Mesenchymal stem cell (in vitro differentiated cells and primary cell): ENCODE measurements around the gene CELF2.
"Not testable (repeated sequence)": the region's sequence is repeated elsewhere in the genome, so short reads cannot be mapped to it uniquely, and the experiment has no call there.

ENCODE experiments used
- DNase-seq: peaks from one replicate; pipeline ENCODE4 v3.0.0-alpha.2; 2013
- H2AFZ ChIP-seq: one replicate; pipeline ENCODE4 v1.6.1; 2013; ENCODE audit warnings: low read depth, mild to moderate bottlenecking, control low read depth, inconsistent platforms, low read length, moderate library complexity
- H2AK5ac ChIP-seq: 2 replicates; pipeline ENCODE4 v1.6.1; 2013; ENCODE audit warnings: low read length, moderate library complexity, mild to moderate bottlenecking, inconsistent platforms; ENCODE audit not compliant: severe bottlenecking
- H2BK120ac ChIP-seq: one replicate; pipeline ENCODE4 v1.6.1; 2013; ENCODE audit warnings: low read depth, mild to moderate bottlenecking, inconsistent platforms, low read length, moderate library complexity
- H2BK12ac ChIP-seq, 2 experiments: one replicate each; pipeline ENCODE4 v1.6.1; 2013; ENCODE audit warnings: inconsistent platforms in 2 of 2, low read length in 2 of 2, mild to moderate bottlenecking in 2 of 2, moderate library complexity in 2 of 2, control low read depth in 1 of 2
- H2BK15ac ChIP-seq: one replicate; pipeline ENCODE4 v1.6.1; 2013; ENCODE audit warnings: mild to moderate bottlenecking, low read depth, inconsistent platforms; ENCODE audit not compliant: poor library complexity, severe bottlenecking
- H2BK5ac ChIP-seq: 2 replicates; pipeline ENCODE4 v1.6.1; 2013; ENCODE audit warnings: low read depth, mild to moderate bottlenecking, low read length, control low read depth, inconsistent platforms; ENCODE audit not compliant: poor library complexity, severe bottlenecking
- H3K14ac ChIP-seq, 2 experiments: one replicate each; pipeline ENCODE4 v1.6.1; 2013; ENCODE audit warnings: inconsistent platforms in 2 of 2, low read length in 2 of 2, control low read depth in 1 of 2, mild to moderate bottlenecking in 1 of 2, moderate library complexity in 1 of 2
- H3K18ac ChIP-seq, 2 experiments: one replicate each; pipeline ENCODE4 v1.6.1; 2013; ENCODE audit warnings: inconsistent platforms in 2 of 2, low read length in 2 of 2, control low read depth in 1 of 2, low read depth in 1 of 2, mild to moderate bottlenecking in 1 of 2
- H3K23ac ChIP-seq, 2 experiments: one replicate each; pipeline ENCODE4 v1.6.1; 2013; ENCODE audit warnings: inconsistent platforms in 2 of 2, low read length in 2 of 2, mild to moderate bottlenecking in 2 of 2, moderate library complexity in 2 of 2, control low read depth in 1 of 2
- H3K27ac ChIP-seq: 2 replicates; pipeline ENCODE4 v1.5.1; 2013; ENCODE audit warnings: mild to moderate bottlenecking, moderate library complexity, low read length, control low read depth, inconsistent platforms; ENCODE audit not compliant: poor library complexity, severe bottlenecking
- H3K27me3 ChIP-seq, 2 experiments: 2 replicates each; pipeline versions ENCODE4 v1.6.1 to v1.7.0; 2013; ENCODE audit warnings: low read length in 2 of 2, mild to moderate bottlenecking in 2 of 2, moderate library complexity in 2 of 2, control low read depth in 1 of 2, inconsistent platforms in 1 of 2; ENCODE audit not compliant: control insufficient read depth in 1 of 2, insufficient read depth in 1 of 2
- H3K36me3 ChIP-seq, 2 experiments: 2 replicates each; pipeline versions ENCODE4 v1.6.1 to v1.7.0; 2013; ENCODE audit warnings: low read length in 2 of 2, control low read depth in 1 of 2, inconsistent platforms in 1 of 2, low read depth in 1 of 2, mild to moderate bottlenecking in 1 of 2; ENCODE audit not compliant: insufficient read depth in 2 of 2, control insufficient read depth in 1 of 2
- H3K4ac ChIP-seq, 2 experiments: one replicate each; pipeline ENCODE4 v1.6.1; 2013; ENCODE audit warnings: inconsistent platforms in 2 of 2, low read length in 2 of 2, mild to moderate bottlenecking in 2 of 2, moderate library complexity in 2 of 2, control low read depth in 1 of 2, low read depth in 1 of 2
- H3K4me1 ChIP-seq: 2 replicates; pipeline ENCODE4 v1.6.1; 2013; ENCODE audit warnings: low read depth, low read length, control low read depth; ENCODE audit not compliant: control insufficient read depth, insufficient read depth
- H3K4me2 ChIP-seq: 2 replicates; pipeline ENCODE4 v1.6.1; 2013; ENCODE audit warnings: low read length, mild to moderate bottlenecking, inconsistent platforms; ENCODE audit not compliant: poor library complexity, severe bottlenecking
- H3K4me3 ChIP-seq, 2 experiments: 2 replicates each; pipeline versions ENCODE4 v1.5.1 to v1.7.0; 2013; ENCODE audit warnings: low read length in 2 of 2, mild to moderate bottlenecking in 2 of 2, control low read depth in 1 of 2, low read depth in 1 of 2; ENCODE audit not compliant: insufficient read depth in 1 of 2
- H3K79me1 ChIP-seq: replicated peaks from 2 replicates; pipeline ENCODE4 v1.6.1; 2013; ENCODE audit warnings: mild to moderate bottlenecking, control low read depth, low read length, inconsistent platforms; ENCODE audit not compliant: poor library complexity, severe bottlenecking
- H3K9ac ChIP-seq: 2 replicates; pipeline ENCODE4 v1.7.0; 2013; ENCODE audit warnings: mild to moderate bottlenecking, low read length, moderate library complexity
- H3K9me3 ChIP-seq: 2 replicates; pipeline ENCODE4 v1.7.0; 2013; ENCODE audit warnings: mild to moderate bottlenecking, low read length; ENCODE audit not compliant: control insufficient read depth
- H4K8ac ChIP-seq: one replicate; pipeline ENCODE4 v1.6.1; 2013; ENCODE audit warnings: inconsistent platforms, mild to moderate bottlenecking, low read length, moderate library complexity
- H4K91ac ChIP-seq: one replicate; pipeline ENCODE4 v1.6.1; 2013; ENCODE audit warnings: mild to moderate bottlenecking, low read length, inconsistent platforms
- WGBS: methylation state at CpG from one replicate; pipeline ENCODE4 v1.1.7; 2013; ENCODE audit warnings: mixed read lengths; 5-methylcytosine and 5-hydroxymethylcytosine counted together

Gene CELF2

GRCh38 chr10:11347580-11347979 is 329.9 kb downstream of the CELF2 start:
- H3K36me3 ChIP-seq, H2BK120ac ChIP-seq, H2AFZ ChIP-seq, H3K14ac ChIP-seq, H3K4ac ChIP-seq, H4K91ac ChIP-seq, H2AK5ac ChIP-seq, H2BK12ac ChIP-seq, H3K18ac ChIP-seq, H3K23ac ChIP-seq, H3K4me2 ChIP-seq, H3K27ac ChIP-seq, H3K9me3 ChIP-seq, H3K79me1 ChIP-seq, DNase-seq, H3K4me1 ChIP-seq, H4K8ac ChIP-seq, H2BK5ac ChIP-seq, H3K4me3 ChIP-seq, H3K9ac ChIP-seq, H2BK15ac ChIP-seq: not testable (repeated sequence)
- 60% methylated on average over 2 of the region's 5 CpGs for WGBS
- H3K27me3 ChIP-seq: peaks cover 7 to 13% of the 10 kb centered on the region in 2 experiments

DNA sequence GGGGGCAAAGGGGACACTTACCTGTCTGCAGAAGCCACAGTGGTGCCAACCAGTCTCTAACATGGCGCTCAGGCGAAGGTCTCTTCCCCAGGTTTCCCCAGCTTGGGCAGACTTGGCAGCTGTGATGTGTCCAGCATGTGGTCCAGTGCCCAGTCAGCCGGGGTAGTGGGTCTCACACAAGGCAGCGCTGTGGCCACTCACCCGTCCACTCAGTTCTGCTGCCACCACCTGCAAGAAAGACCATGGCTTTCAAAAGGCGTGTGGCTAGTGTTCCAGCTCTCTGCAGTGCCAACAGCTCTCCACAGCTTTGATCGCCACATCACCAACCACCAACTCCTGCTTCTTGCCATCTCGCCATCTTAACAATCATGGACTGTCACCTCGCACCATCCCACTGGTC is 334.1 kb downstream of the CELF2 start:
- Histone ChIP-seq H3K9ac (no peak overlapping the region), H3K27me3 (peaks cover 0 to 13% of the 10 kb centered on the region in 2 experiments), H3K18ac (no peak overlapping the region), H3K9me3 (no peaks in the 10 kb centered on the region), H3K27ac (no peak overlapping the region), H3K23ac (no peak overlapping the region), H4K8ac (no peak overlapping the region), H2AFZ (no peak overlapping the region), H2BK120ac (no peak overlapping the region), H3K36me3 (no peaks in the 10 kb centered on the region), H3K79me1 (no peaks in the 10 kb centered on the region), H3K4me3 (no peak overlapping the region), H3K14ac (no peak overlapping the region), H2BK5ac (no peak overlapping the region), H2BK12ac (no peak overlapping the region), H4K91ac (no peak overlapping the region), H2AK5ac (no peak overlapping the region), H3K4ac (no peak overlapping the region), H2BK15ac (no peak overlapping the region), H3K4me1 (no peaks in the 10 kb centered on the region), H3K4me2 (no peak overlapping the region)
- no peak for DNase-seq
- 92% methylated on average over 9 of the region's 9 CpGs for WGBS

GRCh38 chr10:11353006-11353896 is 335.6 kb downstream of the CELF2 start:
- no peak overlapping the region for H3K18ac ChIP-seq
- no peak overlapping the region for H3K14ac ChIP-seq
- no peak overlapping the region for H3K4me3 ChIP-seq
- no peak overlapping the region for H3K23ac ChIP-seq
- no peaks in the 10 kb centered on the region for H3K79me1 ChIP-seq
- H3K27ac ChIP-seq: no peak overlapping the region
- H4K91ac ChIP-seq: no peak overlapping the region
- H2BK120ac ChIP-seq: no peak overlapping the region
- no peak overlapping the region for H2BK5ac ChIP-seq
- H3K4ac ChIP-seq: no peak overlapping the region
- DNase-seq: no peak
- 82% methylated on average over 11 of the region's 12 CpGs for WGBS
- no peak overlapping the region for H4K8ac ChIP-seq
- H3K9me3 ChIP-seq: no peaks in the 10 kb centered on the region
- peaks cover 8 to 19% of the 10 kb centered on the region in 2 experiments for H3K27me3 ChIP-seq
- no peak overlapping the region for H2AK5ac ChIP-seq
- H3K9ac ChIP-seq: no peak overlapping the region
- H3K4me1 ChIP-seq: no peaks in the 10 kb centered on the region
- H2BK12ac ChIP-seq: no peak overlapping the region
- no peak overlapping the region for H2BK15ac ChIP-seq
- H3K4me2 ChIP-seq: no peak overlapping the region
- H3K36me3 ChIP-seq: no peaks in the 10 kb centered on the region
- no peak overlapping the region for H2AFZ ChIP-seq

GRCh38 chr10:11354823-11355222 is 337.2 kb downstream of the CELF2 start:
- 90% methylated on average over 5 of the region's 5 CpGs for whole genome bisulfite sequencing
- H3K79me1 ChIP-seq: no peaks in the 10 kb centered on the region

More at GRCh38 chr10:11354823-11355222, 337.2 kb downstream of the CELF2 start:
- Histone ChIP-seq H3K36me3 (no peaks in the 10 kb centered on the region), H3K9me3 (peaks cover 4% of the 10 kb centered on the region), H3K27ac (no peak overlapping the region), H3K4ac (no peak overlapping the region), H2AK5ac (no peak overlapping the region), H3K27me3 (peaks cover 8 to 14% of the 10 kb centered on the region in 2 experiments), H3K23ac (no peak overlapping the region), H3K4me2 (no peak overlapping the region), H2AFZ (no peak overlapping the region), H4K91ac (no peak overlapping the region), H3K9ac (no peak overlapping the region), H3K14ac (no peak overlapping the region), H2BK12ac (no peak overlapping the region), H3K4me3 (no peak overlapping the region), H2BK120ac (no peak overlapping the region), H3K4me1 (no peaks in the 10 kb centered on the region), H2BK5ac (no peak overlapping the region), H2BK15ac (no peak overlapping the region), H3K18ac (no peak overlapping the region), H4K8ac (no peak overlapping the region)
- DNase-seq: no peak
